HFF-Myc (cell line): ENCODE measurements around the gene ADIG.

Experiments used
- DNase-seq: peaks from one replicate; pipeline ENCODE4 v3.0.0-alpha.2; 2011; ENCODE audit warnings: low read depth; ENCODE audit errors: extremely low read depth
- H3K4me3 ChIP-seq: replicated peaks from 2 replicates; pipeline ENCODE4 v1.5.1; 2011; ENCODE audit warnings: low read depth, mild to moderate bottlenecking, control low read depth, low read length
- CTCF ChIP-seq: IDR thresholded peaks from 2 replicates; pipeline ENCODE4 v1.5.1; 2012; ENCODE audit warnings: mild to moderate bottlenecking, low read depth, low read length, control low read depth; ENCODE audit errors: missing control alignments

ADIG gene

GRCh38 chr20:38545771-38546170 lies 35.2 kb upstream of the ADIG start:
- DNase-seq = no peak
- TF ChIP-seq CTCF = no peak
- no peak overlapping the region for H3K4me3 ChIP-seq

GRCh38 chr20:38547288-38548085 lies 33.5 kb upstream of the ADIG start:
- no peak overlapping the region for H3K4me3 ChIP-seq
- DNase-seq = no peak
- no peak for TF ChIP-seq CTCF

GRCh38 chr20:38548356-38549083 lies 32.5 kb upstream of the ADIG start:
- no peak overlapping the region for H3K4me3 ChIP-seq
- TF ChIP-seq CTCF = no peak
- no peak for DNase-seq

- TF ChIP-seq CTCF = peak; percentile 22
- no peak overlapping the region for H3K4me3 ChIP-seq
- DNase-seq = no peak
Observed at GRCh38 chr20:38550274-38550673, 30.7 kb upstream of the ADIG start.

GRCh38 chr20:38551056-38551626 lies 29.9 kb upstream of the ADIG start:
- DNase-seq = no peak
- no peak for TF ChIP-seq CTCF

GRCh38 chr20:38554986-38555385 lies 26.0 kb upstream of the ADIG start:
- TF ChIP-seq CTCF = no peak
- no peak for DNase-seq
- no peak overlapping the region for H3K4me3 ChIP-seq

More at GRCh38 chr20:38551056-38551626, 29.9 kb upstream of the ADIG start:
- no peak overlapping the region for H3K4me3 ChIP-seq
